Right lung (tissue), 5 donors: ENCODE results near the gene SEMA3D. TPM values are rescaled to one million over a fixed set of nuclear protein-coding genes. Genes with fewer than 3 reads are reported as not detected.
"Not testable (repeated sequence)": the region's sequence is repeated elsewhere in the genome, so short reads cannot be mapped to it uniquely, and the experiment has no call there.

Experiments used
- DNase-seq, 2 donors: peaks; one replicate each; pipeline ENCODE4 v3.0.0-alpha.2; 2013
- polyA plus RNA-seq, 5 donors: library from polyadenylated mRNA; unstranded; fragments of 120-200 nt; gene quantifications; one replicate each; pipeline versions ENCODE4 v1.2.1 to v1.2.3, GENCODE V29; 2013; ENCODE audit warnings: inconsistent platforms in 1 of 5, low replicate concordance in 1 of 5; ENCODE audit not compliant: insufficient read length in 5 of 5, insufficient read depth in 1 of 5

SEMA3D gene
- polyA plus RNA-seq, 5 donors: 23.6 to 64.9 (median 54.4) TPM

DNA sequence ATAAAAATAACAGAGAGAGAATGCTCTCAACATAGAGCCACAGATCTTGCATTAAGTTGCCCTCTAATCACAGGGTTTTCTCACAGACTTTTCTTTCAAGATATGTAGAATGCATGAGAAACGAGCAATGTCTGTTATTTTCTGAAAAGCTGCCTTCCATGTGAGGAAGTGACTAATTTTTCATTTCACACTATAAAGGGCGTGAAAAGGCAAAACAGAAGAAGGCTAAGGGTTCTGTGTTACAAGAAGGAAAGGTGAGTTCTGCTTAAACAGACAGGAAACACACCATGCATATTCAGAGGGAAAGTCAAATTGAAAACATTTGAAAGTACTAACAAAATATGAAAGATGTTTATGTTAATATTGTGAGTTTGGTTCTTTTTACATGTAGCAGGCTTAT lies 189.2 kb downstream of the SEMA3D start:
- no peak for DNase-seq

DNA sequence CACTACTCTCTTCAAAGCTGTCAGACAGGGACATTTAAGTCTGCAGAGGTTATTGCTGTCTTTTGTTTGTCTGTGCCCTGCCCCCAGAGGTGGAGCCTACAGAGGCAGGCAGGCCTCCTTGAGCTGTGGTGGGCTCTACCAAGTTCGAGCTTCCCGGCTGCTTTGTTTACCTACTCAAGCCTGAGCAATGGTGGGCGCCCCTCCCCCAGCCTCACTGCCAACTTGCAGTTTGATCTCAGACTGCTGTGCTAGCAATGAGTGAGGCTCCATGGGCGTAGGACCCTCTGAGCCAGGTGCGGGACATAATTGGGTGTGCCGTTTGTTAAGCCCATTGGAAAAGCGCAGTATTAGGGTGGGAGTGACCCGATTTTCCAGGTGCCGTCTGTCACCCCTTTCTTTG lies 193.9 kb downstream of the SEMA3D start:
- not testable (repeated sequence) for DNase-seq

DNA sequence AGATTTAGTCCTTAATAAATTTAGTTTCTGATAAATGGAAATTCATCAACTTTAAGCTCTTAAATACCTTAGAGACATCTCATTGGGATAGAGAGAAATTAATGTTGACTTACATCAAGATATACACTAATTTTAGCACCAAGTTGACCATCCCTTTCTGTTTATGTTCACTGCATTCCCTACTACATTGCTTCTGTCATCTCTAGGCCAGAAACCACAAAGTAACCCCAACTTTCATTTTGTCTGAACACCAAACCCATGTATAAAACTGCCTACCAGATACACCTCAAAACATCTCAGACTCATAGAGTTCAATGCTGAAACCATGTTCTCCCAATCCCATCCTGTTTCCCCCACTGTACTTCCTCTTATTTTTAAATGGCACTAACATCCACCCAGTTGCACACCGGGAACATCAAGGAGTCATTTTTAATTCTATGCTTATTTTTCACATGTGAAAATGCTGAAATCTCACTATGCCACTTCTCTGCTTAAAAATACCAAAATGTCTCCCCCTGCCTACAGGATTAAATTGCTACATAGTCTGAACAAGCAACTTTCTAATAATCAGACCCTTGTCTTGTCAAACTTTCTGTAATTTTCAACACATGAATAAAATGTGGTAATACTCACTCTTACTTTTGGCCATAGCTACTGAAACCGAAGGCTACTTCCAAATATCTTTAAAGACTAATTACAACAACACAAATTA lies 201.6 kb downstream of the SEMA3D start:
- no peak for DNase-seq

DNA sequence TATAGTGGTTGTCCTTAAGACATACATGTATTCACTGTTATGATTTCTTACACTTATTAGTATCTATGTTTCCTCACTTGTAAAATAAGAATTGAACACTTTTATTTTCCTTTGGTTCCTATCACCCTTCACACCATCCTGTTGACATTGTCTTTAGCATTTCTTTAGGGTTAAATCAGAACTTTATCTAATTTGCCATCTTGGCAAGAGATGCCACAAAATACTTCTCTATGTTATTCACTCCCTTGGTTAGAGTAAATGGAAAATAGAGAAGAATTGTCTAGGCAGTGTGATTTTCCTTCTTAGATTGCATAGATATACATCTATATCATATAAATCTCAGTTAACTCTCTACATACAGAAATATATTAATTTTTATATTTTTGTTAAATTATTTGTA lies 204.7 kb downstream of the SEMA3D start:
- DNase-seq: no peak

DNA sequence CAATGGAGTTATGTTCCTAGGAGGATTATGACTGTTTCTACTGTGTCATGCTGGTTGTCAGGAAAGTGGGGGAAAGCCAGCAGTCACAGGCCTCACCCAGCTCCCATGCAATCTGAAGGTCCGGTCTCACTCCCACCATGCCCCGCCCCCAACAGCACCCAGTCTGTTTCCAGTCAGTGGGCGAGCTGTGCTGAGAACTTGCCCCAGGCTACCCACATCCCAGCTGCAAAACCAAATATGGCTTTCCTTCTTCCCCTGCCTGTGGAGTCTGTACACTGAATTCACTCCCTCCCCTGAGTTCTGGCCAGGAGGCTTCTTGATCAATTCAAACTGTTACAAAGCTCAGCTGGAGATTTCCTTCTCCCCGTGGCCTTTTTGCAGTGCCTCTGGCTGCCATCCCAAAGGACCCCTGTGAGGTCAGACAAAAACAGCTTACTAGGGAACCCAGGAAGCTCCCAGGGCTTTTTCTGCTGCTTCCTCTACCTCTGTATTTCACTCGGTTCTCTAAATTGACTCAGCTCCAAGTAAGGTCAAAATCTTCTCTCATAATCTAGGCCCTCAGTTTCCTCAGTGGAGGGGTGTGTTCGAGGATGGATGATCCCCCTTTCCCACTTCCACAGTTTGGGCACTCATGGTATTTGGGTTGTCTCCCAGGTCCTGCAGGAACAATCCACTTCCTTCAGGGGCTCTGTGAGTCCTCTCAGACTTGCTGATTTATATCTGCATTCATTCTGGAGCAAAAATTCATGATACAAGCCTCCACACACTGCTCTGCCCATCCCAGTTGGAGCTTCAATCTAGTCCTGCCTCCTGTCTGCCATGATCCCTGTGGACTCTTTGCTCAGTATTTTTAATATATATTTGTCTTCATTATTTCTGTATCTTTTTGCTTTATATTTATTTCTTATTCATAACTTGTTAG lies 205.5 kb downstream of the SEMA3D start:
- DNase-seq: no peak

DNA sequence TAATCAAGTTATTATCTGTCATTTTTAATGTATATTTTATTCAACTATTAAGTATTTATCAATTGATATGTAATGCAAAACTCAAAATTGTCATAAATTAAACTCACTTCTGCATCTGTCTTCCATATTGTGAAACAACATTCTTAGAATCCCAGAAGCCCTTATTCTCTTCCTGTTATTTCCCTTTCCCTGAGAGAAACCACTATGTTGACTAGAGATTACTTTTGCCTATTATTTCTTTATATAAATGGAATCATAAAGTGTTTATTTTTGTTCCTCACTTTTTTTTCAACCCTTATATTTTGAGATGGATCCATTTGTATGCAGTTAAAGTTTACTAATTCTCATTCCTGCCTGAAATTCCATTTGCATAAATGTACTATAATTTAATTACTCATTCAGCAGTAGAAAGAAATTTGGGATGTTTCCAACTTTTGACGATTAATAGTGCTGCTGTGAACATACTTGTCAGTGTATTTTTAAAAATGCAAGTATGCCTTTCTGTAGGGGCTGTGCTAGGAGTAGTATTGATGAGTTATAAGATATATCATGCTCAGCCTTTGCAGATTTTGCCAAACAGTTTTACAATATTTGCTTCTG lies 211.2 kb downstream of the SEMA3D start:
- DNase-seq: no peak

DNA sequence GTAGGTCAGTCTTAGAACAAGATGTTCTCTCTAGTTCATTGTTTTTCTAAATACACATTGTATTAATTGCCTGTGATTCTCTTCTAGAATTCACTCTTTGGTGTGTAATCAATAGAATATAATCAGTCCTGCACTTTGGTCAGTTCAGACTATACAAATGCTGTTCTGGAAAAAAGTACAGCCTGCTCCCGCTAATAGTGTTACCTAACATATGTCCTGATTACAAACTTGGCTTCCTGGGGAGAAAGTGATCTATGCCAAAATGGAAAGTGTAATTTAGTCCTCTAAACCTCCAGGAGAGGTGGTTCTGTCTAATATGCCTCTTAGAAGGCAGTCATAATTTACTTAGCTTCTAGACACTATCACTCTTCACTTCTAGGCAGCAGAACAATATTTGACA lies 215.5 kb downstream of the SEMA3D start:
- no peak for DNase-seq

DNA sequence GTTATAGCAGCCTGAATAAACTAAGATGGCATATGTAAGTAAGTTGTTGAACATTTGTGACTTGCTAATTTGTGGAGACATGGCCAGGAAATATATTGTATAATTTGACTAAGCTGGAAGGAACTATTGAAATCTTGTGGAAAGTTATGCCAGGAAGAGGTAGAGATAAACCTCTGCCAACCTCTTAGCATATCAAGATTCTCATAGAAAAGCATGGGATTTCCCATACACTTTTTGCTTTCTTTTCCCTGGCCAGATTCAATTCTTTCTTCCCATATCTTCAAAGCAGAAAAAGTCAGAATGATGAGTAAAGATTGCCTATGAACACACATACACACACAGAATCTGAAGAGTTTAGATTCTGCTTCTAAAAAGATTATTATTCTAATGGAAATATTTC lies 216.2 kb downstream of the SEMA3D start:
- DNase-seq: no peak

DNA sequence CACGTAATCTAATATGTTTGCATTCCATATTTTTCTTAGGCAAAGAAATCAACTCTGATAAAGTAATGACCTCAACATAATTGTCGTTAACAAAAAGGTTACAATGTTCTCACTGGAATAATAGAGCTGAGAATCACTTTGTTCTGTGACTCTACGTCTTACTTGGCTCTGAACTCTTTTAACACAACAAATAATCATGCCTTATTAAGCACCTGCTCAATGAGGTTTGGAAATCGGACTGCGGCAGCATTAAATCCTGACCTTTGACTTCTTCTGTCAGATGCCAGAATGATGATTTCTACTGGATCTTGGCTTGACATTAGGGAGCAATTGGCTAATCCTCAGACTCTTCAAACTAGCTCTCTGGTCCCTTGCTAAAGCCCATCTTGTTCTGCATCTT lies 233.6 kb downstream of the SEMA3D start:
- DNase-seq: no peak

DNA sequence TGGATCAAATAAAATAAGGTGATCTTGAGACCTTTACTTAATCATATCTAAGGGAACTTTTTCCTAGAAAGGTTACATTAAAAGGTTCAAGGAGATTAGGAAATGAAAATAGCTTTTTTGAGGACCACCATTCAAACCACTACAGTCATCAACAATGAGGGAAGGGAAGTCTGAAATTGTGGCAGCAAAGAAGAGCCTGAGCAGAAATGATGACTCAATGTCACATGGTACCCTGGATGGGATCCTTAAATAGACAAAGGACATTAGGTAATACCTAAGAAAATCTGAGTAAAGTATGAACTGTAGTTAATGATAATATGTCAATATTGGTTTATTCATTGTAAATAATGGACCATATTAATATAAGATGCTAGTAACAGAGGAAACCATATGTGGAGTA lies 236.0 kb downstream of the SEMA3D start:
- DNase-seq: no peak

DNA sequence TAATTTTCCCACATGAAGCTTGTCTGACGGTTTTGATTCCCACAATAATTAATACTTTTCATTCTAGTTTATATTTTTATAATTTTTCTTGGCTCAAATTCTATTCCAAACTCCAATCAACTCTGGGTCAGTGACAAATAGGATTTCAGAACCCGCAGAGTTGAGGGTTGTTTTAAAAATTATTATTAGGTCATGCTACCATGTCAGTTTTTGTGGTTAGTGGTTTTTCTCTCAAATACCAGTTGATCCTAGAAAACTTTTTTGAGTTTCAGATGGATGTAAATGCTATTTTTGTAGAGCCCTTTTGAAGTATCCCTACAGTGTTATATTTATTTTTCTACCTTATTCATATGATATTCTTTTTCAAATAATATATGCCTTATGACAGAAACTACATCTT lies 237.4 kb downstream of the SEMA3D start:
- DNase-seq: no peak

DNA sequence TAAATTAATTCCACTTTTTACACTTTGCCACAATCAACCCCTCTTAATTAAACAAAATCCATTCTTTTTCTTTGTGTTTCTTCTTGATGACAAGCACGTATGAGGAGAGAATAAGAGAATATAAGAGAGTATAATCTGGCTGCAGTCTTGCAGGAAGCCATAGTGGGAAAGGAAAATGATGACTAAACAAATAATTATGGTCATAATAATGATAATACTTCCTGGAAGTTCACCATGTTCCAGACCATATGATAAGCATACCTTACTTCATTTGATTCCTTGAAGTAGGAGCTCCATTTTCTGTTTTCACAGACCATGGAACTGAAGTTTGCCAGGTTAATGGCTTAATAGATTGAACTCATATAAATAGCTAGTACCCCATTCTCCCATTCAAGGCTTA lies 237.8 kb downstream of the SEMA3D start:
- DNase-seq: no peak

DNA sequence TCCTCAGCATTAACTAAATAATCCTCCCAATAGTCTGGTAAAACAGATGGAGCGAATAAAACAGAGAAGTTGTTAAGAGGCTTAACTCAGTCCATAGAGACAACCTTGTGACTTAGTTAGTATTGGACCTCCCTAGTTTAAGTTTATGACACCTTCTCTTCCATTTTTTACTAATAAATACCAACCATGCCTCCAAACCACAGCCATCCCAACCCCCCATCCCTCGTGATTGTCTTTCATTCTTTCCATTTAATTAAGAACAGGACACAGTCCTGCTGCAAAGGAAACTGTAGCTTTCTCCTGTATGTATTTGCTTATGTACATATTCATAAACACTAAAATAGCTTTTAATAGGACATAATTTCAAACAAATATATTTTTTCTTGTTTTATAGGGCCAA lies 238.2 kb downstream of the SEMA3D start:
- DNase-seq: no peak

DNA sequence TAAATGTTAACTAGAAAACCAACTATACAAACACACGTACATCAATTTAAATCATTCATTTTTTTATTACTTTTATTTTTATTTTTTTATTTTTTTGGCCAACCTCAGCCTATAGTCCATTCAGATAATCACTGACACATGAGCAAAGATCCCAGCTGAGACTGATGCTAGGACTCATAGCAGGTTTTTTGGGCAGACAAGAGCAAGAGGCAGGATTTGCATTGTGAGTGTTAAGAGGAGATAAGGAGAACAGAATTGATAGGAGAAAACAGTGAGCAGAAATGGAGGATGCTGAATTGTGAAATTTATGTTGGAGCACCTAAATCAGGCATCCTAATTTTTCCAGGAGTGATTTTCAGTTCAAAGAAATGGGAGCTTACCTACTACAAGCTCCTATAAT lies 240.3 kb downstream of the SEMA3D start:
- no peak for DNase-seq
